Stimulated activated CD8-positive, alpha-beta memory T cell treated with anti-CD3 and anti-CD28 coated beads, Interleukin-12 subunit alpha, Interleukin-12 subunit beta, amount 100 ng/mL, for 24 hours (primary cell): ENCODE results near the gene RAB44.

Experiments
- DNase-seq: peaks from one replicate; pipeline ENCODE4 v3.0.0-alpha.2; 2020; ENCODE audit errors: extremely low read depth

Gene RAB44

GRCh38 chr6:36769676-36770499, 72.3 kb downstream of the RAB44 start:
- no peak for DNase-seq

GRCh38 chr6:36771145-36771544, 73.5 kb downstream of the RAB44 start:
- DNase-seq: no peak

GRCh38 chr6:36772397-36772796, 74.8 kb downstream of the RAB44 start:
- DNase-seq: no peak

- no peak for DNase-seq
Measured at GRCh38 chr6:36774331-36774730, 76.7 kb downstream of the RAB44 start.

- no peak for DNase-seq
Measured at GRCh38 chr6:36776167-36776566, 78.5 kb downstream of the RAB44 start.

- DNase-seq: no peak
Measured at GRCh38 chr6:36777801-36778200, 80.2 kb downstream of the RAB44 start.

GRCh38 chr6:36779227-36779626, 81.6 kb downstream of the RAB44 start:
- DNase-seq: no peak

- DNase-seq: no peak
Measured at GRCh38 chr6:36780442-36781177, 83.0 kb downstream of the RAB44 start.

- DNase-seq: no peak
Measured at GRCh38 chr6:36781669-36782068, 84.0 kb downstream of the RAB44 start.
